Urothelium cell line (cell line): ENCODE results near the gene ARHGEF11.
"Not testable (repeated sequence)": the region's sequence is repeated elsewhere in the genome, so short reads cannot be mapped to it uniquely, and the experiment has no call there.

ENCODE experiments used
- DNase-seq: peaks from one replicate; pipeline ENCODE4 v3.0.0; 2011; ENCODE audit warnings: low spot score, mixed read lengths
- FAIRE-seq: peaks from 2 replicates; lab custom pipeline; 2011; peaks lifted over from hg19 to GRCh38; lab: Jason Lieb, UNC

ARHGEF11 gene

GRCh38 chr1:157045250-157046218, at the start of gene ARHGEF11:
TSS of gene ARHGEF11 (minus strand) at chr1:157045742. CDS start at chr1:157044330, 1,412 bp downstream.
- FAIRE-seq (no peak), DNase-seq (peak; percentile 96)

- DNase-seq: no peak
Observed at GRCh38 chr1:157095091-157095490, 49.5 kb upstream of the ARHGEF11 start.

GRCh38 chr1:157092831-157093230, 47.3 kb upstream of the ARHGEF11 start:
- no peak for FAIRE-seq

More at GRCh38 chr1:157095091-157095490, 49.5 kb upstream of the ARHGEF11 start:
- no peak for FAIRE-seq

GRCh38 chr1:157091668-157092273, 46.2 kb upstream of the ARHGEF11 start:
- FAIRE-seq: no peak
- no peak for DNase-seq

More at GRCh38 chr1:157092831-157093230, 47.3 kb upstream of the ARHGEF11 start:
- DNase-seq: no peak

- FAIRE-seq (no peak), DNase-seq (no peak)
Observed at GRCh38 chr1:157091186-157091585, 45.6 kb upstream of the ARHGEF11 start.

GRCh38 chr1:157090771-157091170, 45.2 kb upstream of the ARHGEF11 start:
- no peak for FAIRE-seq
- peak; percentile 40 for DNase-seq

GRCh38 chr1:157090196-157090647, 44.7 kb upstream of the ARHGEF11 start:
- DNase-seq (peak; percentile 90), FAIRE-seq (no peak)

- DNase-seq (no peak), FAIRE-seq (no peak)
Observed at GRCh38 chr1:157089789-157090188, 44.2 kb upstream of the ARHGEF11 start.

- DNase-seq (no peak), FAIRE-seq (no peak)
Observed at GRCh38 chr1:157088607-157089006, 43.1 kb upstream of the ARHGEF11 start.

GRCh38 chr1:157087030-157087429, 41.5 kb upstream of the ARHGEF11 start:
- DNase-seq: no peak
- FAIRE-seq: no peak

- no peak for FAIRE-seq
- DNase-seq: no peak
Observed at GRCh38 chr1:157086299-157086698, 40.8 kb upstream of the ARHGEF11 start.

- DNase-seq (no peak), FAIRE-seq (no peak)
Observed at GRCh38 chr1:157085421-157085820, 39.9 kb upstream of the ARHGEF11 start.

GRCh38 chr1:157084720-157085119, 39.2 kb upstream of the ARHGEF11 start:
- FAIRE-seq: no peak
- DNase-seq: no peak

GRCh38 chr1:157081707-157082106, 36.2 kb upstream of the ARHGEF11 start:
- no peak for DNase-seq
- FAIRE-seq: no peak

GRCh38 chr1:157080714-157081113, 35.2 kb upstream of the ARHGEF11 start:
- DNase-seq (no peak), FAIRE-seq (no peak)

GRCh38 chr1:157077394-157077793, 31.9 kb upstream of the ARHGEF11 start:
- DNase-seq (no peak), FAIRE-seq (no peak)

- DNase-seq: no peak
- FAIRE-seq: no peak
Observed at GRCh38 chr1:157073944-157074685, 28.6 kb upstream of the ARHGEF11 start.

- FAIRE-seq (no peak), DNase-seq (no peak)
Observed at GRCh38 chr1:157069601-157070000, 24.1 kb upstream of the ARHGEF11 start.

GRCh38 chr1:157059241-157059640, 13.7 kb upstream of the ARHGEF11 start:
- peak; percentile 42 for FAIRE-seq
- DNase-seq: not testable (repeated sequence)

GRCh38 chr1:157056269-157056668, 10.7 kb upstream of the ARHGEF11 start:
- no peak for DNase-seq
- no peak for FAIRE-seq

GRCh38 chr1:157055729-157056128, 10.2 kb upstream of the ARHGEF11 start:
- FAIRE-seq, DNase-seq: not testable (repeated sequence)
